Hematopoietic multipotent progenitor cell treated with erythropoietin and hydrocortisone succinate and interleukin-3 and kit ligand, for 4 days (in vitro differentiated cells): ENCODE measurements around the gene CACNB4.
A peak's percentile ranks its signal among the peaks of the same experiment; 100 is the strongest.

Experiments used
- DNase-seq: peaks from one replicate; pipeline ENCODE4 v3.0.0-alpha.2; 2015

The CACNB4 gene

GRCh38 chr2:152088006-152088405 is 10.8 kb downstream of the CACNB4 start:
- DNase-seq: no peak

- DNase-seq: no peak
Measured at GRCh38 chr2:152086231-152086630, 12.6 kb downstream of the CACNB4 start.

DNA sequence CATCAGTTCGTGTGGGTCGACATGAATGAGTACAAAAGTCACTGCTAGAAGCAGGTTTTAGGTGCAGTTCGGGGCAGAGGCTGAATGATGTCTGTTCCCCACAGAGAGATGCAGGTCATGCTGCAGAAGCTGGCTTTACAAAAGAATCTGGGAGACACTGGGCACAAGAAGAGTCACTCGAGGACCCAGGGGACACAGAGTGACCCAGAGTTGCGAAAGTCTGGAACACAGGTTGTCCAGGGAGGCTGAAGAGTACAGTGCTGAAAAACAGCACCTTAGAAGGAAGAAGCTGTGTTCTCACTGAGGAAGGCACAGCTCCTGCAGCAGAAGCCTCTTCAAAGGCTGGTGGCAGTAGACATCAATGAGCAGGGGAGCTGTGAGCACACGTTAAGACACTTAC is 14.8 kb downstream of the CACNB4 start:
- no peak for DNase-seq

DNA sequence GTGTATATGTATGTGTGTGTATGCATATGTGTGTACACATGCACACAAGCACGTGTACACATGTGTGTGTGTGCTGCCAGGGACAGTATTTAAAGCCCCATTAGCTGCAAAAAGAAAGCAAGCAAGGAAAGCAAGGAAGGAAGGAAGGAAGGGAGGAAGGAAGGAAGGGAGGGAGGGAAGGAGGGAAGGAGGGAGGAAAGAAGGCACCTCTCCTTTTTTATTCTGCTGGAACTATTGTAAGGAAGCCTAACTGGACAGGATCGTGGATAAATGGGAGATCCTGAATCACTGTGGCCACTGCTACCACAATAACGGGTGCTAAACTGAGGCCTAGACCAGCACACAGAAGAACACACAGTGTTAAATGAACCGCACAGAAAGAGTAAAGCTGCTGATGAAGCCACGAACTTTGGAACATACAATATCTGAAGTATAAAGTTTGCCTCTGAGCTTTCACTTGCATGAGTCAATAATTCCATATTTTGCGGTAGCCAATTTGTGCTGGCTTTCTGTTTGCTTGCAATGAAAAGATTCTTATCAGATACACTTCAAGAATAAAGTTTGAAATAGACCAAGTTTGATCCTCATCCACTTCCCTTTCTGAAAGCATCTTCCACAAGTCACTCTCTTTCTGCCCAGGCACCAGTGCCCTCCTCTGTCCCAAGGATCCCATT is 15.5 kb downstream of the CACNB4 start:
- DNase-seq: peak; percentile 27

DNA sequence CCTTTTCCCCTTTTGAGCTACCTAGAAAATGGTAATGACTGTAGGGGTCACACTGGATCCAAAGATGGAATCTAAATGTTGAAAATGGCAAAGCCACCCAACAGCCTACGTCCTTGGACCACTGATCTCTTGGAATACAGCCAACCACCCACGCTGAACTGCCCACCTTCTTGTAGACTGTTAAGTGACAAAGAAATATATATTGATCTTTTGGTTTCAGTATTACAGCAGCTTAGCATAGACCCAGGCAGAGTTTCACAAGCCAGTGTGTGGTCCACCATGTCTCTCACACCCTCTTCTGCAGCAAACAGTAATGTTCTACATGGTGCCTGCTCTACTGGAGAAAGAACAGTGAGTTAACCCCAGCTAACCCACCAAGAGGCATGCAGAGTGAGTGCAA is 20.2 kb downstream of the CACNB4 start:
- DNase-seq: no peak

DNA sequence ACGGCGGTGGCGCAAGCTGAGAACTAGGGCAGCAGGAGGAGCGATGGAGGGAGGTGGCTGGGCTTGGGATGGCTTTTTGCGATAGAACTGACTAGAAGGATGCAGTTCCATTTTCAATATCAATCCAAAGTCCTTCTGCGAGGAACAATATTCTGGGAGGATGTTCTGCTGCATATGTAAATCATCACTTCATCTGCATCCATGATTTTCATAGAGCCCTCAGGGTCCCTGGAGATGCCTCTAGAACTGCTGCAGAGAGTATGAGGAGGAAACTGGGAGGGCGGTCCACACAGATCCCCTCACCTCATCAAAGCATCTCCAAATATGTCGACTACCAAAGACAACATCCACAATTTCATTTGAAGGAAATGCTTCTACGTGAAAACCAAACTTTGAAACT is 20.8 kb downstream of the CACNB4 start:
- no peak for DNase-seq

- no peak for DNase-seq
Measured at GRCh38 chr2:152075461-152076050, 23.3 kb downstream of the CACNB4 start.

- DNase-seq: no peak
Measured at GRCh38 chr2:152072011-152072410, 26.8 kb downstream of the CACNB4 start.

GRCh38 chr2:152071518-152071917 is 27.3 kb downstream of the CACNB4 start:
- DNase-seq: no peak

DNA sequence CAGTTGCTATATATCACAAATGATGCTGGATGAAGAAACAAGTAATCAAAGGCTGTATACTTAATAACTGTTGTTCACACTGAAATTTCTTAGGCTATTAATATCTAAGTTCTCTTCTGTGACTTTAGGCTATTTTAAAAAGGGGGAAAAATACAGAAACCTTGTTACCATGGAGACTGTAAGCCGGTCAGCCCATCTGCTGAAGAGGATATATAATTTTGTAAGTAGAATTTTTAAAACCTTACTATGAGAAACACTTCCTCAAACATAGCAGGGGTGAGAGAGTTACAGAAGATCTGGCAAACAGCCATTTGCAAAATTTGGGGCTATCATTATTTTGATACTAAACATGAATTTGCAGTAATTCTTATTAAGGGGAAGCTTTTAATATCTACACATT is 27.8 kb downstream of the CACNB4 start:
- peak; percentile 51 for DNase-seq

DNA sequence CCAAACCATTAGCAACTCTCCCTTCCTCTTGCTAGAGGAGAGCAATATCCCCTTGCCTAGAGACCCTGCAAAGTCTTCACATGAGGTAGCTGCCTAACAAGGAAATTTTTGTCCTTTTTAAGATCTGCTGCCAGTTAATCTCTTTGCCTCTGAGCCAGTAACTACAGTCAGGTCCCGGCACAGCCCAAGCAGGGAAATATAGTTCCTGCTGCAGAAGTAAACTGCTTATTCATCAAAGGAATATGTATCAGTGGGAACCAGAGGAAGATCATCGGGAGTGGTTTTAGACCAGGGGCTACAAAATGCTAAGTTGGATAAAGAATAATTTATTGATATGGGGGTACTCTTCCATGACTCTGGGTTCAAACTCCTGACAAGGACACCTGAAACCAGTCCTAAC is 30.6 kb downstream of the CACNB4 start:
- DNase-seq: no peak

DNA sequence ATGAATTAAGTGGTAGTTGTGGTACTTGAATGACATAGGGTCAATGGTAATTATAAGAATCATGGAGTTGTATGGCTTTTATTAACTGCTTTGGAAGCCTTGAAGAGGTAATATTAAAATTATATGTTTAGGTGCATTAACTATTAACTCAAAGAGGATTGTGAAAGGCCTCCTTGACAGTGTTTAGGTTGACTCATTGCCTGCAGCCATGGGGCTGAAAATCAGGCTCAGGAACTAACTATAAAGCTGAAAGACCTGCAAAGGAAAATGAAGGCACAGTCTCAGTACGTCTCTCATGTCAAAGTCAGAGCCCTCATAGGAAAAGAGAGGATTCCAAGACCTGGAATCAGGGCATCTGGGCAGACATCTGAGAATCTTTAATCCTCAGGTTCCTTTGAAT is 31.0 kb downstream of the CACNB4 start:
- DNase-seq: no peak

DNA sequence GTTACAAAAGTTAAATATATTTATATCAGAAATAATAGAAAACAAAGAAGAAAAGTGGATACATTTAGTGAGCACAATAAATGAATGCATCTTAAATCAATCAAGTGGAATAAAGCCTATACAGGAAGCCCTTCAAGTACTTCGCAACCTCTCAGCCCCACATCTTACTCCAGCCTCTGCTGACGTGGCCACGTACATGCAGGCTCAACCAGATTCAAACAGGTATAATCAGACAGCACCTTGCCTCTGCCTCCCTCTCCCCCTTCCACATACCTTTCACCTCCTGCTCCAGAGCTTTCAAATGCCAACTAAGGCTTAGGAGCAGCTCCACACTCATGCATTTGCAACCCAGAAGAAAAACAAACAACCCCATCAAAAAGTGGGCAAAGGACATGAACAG is 32.9 kb downstream of the CACNB4 start:
- DNase-seq: no peak

DNA sequence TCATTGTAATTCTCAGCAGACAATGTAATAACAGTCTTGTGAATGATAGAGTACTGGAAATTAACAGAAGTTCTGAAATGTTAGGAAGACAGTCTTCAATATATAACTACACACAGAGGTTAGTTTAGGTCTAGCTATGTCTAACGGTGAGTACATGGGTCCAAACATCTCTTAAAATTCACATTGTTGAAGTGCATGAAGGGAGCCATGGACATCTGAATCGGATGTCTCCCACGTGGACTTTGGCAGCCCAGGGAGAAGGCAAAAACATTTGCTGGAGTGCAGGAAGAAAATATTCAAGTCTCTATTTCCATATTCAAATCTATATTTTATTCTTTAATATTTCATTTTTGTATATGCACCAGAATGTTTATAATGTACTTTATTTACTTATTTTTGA is 34.8 kb downstream of the CACNB4 start:
- no peak for DNase-seq

DNA sequence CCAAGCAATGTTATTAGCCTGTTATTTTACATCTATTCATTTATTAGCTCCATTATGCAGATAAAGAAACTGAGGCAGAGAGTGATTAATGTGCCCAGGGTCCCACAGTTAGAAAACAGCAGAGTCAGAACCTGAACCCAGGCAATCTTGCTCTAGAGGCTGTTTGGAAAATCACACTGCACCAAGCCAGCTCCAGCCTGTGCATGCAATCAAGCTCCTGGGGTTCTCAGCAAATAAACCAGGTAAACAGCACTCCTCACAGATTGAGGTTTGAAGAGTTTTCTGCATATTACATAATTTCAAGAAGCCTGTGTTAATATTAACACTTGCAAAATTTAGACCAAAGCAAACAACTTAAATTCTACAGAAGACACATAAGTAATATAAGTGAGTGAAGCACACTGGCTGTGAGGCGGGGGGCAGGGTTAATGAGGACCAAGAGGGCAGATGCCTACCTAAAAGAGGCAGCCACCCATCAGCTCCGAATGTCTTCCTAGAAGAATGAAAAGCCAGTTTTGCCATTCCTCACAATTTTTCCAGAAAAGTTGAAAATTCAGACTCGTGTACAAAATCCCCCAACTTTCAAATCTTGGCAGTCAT is 35.4 kb downstream of the CACNB4 start:
- DNase-seq: no peak

DNA sequence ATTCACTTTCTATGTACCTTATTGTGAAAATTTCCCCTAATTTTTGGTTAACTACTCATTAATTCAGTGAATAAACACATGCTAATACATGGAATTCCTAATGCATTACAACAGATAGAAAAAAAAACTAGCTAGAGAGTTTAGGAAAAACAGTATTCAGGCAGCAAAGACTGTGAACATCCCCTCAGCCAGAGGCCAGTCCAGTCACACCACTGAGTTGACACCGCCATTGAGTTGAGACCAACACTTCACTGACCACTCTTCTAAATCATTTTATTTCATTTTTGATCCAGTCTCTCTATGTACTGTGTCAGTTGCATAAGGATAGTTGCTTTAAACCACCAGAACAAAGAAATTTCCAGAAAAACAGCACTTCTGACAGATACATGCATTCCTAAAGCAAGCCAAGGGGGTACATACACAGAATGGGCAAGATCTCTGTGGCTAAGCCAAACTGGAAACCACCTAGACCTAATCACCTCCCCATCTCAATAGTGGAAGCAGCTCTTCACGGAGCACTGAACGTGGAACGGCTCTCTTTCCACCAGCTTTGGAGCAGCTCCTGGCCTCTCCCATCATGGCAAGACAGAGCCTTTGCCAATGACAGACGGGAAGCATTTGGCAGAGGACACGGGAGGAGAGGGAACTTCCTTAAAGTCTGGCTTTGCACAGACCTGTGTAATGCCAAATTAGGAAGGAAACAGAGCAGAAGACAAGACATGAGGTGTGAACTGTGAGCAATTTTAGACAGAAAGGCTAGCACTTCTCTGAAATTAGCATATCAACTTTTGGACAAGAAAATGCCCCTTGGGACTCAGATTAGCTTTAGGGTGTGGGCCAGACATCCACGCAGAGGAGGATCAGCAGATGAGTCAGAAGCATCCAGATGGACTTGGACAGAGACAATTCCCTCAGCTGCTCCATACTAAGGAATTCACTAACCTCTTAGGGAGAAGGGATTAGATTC is 36.4 kb downstream of the CACNB4 start:
- no peak for DNase-seq

- no peak for DNase-seq
Measured at GRCh38 chr2:152061383-152061782, 37.5 kb downstream of the CACNB4 start.

- DNase-seq: no peak
Measured at GRCh38 chr2:152058655-152059054, 40.2 kb downstream of the CACNB4 start.

DNA sequence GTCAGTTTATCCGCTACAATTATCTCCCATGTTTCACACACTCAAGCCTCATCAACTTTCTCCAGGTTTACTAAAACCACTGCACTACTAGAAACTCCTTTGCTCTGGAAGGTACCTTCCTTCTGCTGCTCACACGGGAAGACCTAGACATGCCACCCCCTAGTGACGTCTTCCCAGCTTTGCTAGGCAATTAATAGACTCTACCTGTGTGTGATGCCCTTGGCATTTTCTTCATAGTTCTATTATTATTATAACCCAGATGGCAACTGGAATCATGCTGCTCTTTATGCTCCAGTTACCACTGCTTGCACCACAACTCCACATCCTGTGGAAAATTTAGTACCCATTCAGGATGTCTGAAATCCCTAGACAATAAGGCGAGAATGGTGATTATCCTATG is 42.4 kb downstream of the CACNB4 start:
- DNase-seq: no peak

- peak; percentile 86 for DNase-seq
Measured at GRCh38 chr2:152055366-152056108, 43.3 kb downstream of the CACNB4 start.

DNA sequence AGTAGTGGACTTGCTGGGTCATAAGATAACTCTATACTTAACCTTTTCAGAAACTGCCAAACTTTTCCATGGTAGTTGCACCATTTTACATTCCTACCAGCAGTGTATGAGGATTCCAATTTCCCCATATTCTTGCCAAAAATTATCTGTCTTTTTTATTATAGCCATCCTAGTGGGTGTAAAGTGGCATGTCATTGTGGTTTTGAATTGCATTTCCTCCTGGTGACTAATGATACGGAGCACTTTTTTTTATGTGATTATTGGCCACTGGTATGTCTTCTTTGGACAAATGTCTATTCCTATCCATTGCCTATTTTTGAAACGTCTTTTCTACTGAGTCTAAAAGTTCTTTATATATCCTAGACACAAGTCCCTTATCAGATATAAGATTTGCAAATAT is 44.3 kb downstream of the CACNB4 start:
- DNase-seq: peak; percentile 91

GRCh38 chr2:152051436-152051835 is 47.4 kb downstream of the CACNB4 start:
- no peak for DNase-seq

DNA sequence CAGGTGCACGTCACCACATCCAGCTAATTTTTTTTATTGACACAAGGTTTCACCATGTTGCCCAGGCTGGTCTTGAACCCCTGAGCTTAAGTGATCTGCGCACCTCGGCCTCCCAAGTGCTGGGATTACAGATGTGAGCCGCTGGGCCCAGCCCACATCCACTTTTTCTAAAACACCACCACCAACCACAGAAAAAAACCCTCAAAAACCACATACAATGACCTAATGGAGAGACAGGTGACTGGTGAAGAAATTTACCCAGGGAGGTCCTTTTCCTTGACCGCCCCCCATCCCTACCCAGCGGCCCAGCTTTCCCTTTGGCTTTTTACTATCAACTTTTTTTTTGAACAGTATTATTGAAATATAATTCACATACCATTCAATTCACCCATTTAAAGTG is 47.9 kb downstream of the CACNB4 start:
- DNase-seq: peak; percentile 48
